Stimulated activated naive CD4-positive, alpha-beta T cell treated with Interleukin-2 at 50 U/mL for 16 hours (primary cell): ENCODE results near the gene AP3D1.

Experiments
- DNase-seq: peaks from one replicate; lab custom pipeline; 2025; lab: John Stamatoyannopoulos, UW

Gene AP3D1

DNA sequence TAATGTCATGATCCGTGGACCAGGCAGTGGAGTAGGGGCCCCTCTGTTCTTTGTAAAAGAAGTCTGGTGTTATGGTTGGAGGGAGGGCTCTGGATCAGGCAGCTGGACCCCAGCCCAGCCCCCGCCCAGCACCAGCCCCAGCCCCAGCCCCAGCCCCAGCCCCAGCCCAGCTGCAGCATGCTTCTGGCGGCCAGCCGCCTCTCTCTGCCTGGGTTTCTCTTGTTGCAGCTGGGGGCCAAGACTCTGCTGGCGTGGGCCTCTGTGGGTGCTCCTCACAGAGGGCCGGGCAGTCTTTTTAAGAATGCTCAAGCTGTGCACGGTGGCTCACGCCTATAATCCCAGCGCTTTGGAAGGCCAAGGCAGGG, 30.2 kb upstream of the AP3D1 start:
- no peak for DNase-seq

DNA sequence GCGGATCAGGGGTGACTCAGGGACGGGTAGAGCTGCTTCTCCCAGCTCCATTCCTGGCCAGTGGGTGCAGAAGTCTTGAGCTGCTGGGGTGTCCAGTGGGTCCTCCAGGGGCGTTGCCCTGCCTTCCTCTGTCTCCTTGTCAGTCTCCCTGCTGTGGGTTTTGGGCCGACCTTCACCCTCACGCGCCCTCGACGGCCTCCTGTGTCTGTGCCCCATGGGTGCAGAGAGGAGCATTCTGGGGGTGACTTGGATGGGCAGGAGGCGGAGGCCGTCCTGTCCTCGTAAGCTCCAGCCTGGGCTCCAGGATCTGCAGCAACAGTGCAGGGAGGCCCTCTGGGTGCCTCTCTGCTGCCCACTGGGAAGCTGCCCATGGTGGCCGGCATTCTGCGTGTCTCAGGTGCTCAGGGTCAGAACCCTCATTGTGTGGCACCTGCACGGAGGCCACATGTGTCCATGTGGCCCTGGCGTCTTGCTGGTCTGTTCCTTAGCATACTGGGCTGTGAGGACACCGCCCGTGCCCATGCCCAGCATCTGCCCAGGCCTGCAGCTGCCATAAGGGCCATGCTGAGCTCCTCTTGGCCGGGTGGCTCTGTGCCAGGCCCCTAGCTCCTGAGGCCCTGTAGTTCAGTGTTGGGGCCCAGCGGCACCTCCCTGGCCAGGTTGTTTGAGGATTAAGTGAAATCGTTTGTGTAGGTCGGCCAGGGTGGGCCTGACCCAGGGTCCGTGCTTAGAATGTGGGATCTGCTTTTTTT, 29.7 kb upstream of the AP3D1 start:
- DNase-seq: no peak

DNA sequence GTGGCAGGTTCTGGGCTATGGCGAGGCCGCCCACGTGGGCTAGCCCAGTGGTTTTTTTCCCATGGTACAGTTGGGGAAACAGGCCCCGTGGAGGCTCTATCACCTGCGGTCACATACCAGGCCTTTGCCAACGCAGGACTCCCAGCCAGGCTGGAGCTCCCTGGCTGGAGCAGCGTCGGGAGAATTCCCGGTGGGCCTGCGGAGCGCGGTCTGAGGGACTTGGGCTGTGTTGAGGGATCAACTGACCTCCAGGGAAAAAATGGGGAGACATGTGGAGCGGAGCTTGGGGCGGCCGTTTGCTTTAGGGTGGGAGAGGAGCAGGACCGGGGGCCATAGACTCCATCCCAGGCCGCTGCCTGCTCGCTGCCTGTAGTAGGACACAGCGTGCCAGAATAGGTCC, 28.7 kb upstream of the AP3D1 start:
- no peak for DNase-seq

DNA sequence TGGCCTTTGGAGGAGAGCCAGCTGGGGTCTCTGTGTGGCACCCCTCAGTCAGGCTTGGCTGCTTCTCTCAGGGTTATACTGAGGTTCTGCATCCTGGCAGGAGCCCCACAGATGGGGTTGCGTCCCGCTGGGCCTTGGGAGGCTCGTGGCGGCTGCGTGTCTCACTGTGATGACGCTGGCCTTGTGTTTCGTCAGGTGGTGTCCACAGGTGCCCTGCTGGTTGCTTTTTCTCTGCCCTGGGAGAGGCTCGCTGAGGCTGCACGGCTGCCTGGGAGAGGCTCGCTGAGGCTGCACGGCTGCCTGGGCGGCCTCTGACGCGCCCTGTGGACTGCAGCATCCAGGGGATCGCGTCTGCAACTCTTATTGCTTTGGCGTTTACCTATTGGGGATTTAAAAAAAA, 27.7 kb upstream of the AP3D1 start:
- DNase-seq: no peak

DNA sequence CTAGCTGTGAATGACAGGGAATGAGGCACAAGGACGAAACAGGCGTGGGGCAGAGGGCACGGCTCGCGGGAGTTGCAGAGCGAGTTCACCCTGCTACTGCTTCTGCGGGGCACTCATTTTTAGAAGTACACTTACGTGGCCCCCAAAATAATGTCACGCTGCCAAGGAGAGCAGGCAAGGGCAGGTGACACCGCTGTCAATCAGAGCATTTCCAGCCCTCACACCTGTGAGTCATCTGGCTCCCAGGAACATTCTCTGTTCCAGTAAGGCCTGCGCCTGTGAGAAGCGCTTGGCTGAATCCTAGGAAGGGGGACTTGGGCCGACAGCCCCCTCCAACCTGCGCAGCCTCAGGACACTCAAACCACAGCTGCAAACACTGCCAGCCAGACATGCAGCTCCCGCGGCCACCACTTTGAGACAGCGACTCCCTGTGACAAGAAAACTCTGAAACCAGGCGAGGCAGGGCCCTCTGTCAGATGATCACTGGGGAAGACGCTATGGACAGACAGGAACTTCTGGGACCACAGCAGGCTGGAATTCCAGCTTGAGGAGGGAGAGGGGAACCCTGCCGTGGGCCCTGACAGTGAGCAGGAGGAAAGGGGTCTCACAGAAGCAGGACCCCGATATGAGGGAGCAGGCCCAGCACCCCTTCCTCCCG, 25.1 kb upstream of the AP3D1 start:
- no peak for DNase-seq

DNA sequence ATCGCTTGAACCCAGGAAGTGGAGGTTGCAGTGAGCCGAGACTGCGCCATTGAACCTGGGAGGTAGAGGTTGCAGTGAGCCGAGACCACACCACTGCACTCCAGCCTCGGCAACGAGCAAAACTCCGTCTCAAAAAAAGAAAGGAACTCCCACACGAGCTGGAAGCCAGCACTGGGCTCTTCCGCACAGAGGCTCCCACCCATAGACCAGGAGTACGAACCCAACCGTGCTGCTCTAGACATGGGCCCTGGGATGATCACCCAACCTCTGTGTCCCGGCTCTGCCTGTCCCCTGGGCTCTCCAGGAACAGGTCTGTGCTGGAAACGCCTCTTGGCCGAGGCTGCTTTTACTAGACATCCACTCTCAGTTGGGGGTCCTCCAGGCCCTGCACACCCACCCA, 24.4 kb upstream of the AP3D1 start:
- no peak for DNase-seq

DNA sequence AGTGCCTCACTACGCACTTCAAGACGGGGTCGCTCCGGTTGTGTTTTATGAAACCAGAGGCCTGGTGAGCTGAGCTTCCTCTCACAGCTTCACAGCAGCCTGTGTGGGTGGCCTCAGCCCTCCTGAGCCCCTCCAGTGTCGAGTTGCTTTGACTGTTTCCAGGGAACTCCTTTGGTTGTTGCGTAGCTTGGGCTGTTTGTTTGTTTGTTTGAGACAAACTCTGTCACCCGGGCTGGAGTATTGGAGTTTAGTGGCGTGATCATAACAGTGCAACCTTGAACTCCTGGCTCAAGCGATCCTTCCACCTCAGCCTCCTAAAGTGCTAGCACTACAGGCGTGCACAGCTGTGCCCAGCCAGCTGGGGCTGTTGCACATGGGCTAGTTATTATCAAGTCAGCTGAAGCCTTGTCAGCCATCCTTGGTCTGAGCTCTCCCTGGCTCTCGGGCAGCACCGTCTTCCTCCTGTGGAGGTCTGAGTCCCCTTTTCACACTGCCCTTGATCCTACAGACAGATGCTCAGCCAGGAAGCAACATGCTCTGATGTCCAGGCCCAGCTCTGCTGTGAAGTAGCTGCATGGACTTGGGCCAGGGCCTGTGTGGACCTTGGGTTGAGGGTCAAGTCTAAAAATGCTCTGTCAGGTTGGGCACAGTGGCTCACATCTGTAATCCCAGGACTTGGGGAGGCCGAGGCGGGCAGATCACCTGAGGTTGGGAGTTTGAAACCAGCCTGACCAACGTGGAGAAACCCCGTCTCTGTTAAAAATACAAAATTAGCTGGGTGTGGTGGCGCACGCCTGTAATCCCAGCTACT, 22.6 kb upstream of the AP3D1 start:
- DNase-seq: no peak

DNA sequence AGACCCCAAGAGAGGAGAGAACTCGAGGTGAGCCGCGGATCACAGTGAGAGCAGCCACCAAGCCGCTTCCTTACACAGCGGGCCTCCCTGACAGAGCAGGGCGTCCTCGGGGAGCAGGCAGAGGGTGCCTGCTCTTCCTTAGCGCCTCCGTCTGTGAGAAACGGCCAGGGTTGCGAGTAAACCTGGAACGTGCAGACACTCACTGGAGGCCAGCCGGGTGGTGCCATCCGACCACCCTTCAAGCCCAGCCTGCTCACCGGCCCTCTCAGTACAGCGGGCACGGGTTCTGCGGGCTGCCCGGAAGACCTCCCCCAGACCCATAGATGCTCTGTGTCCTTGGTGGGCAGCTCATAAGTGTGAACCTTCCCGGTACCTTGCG, 22.0 kb upstream of the AP3D1 start:
- DNase-seq: no peak

DNA sequence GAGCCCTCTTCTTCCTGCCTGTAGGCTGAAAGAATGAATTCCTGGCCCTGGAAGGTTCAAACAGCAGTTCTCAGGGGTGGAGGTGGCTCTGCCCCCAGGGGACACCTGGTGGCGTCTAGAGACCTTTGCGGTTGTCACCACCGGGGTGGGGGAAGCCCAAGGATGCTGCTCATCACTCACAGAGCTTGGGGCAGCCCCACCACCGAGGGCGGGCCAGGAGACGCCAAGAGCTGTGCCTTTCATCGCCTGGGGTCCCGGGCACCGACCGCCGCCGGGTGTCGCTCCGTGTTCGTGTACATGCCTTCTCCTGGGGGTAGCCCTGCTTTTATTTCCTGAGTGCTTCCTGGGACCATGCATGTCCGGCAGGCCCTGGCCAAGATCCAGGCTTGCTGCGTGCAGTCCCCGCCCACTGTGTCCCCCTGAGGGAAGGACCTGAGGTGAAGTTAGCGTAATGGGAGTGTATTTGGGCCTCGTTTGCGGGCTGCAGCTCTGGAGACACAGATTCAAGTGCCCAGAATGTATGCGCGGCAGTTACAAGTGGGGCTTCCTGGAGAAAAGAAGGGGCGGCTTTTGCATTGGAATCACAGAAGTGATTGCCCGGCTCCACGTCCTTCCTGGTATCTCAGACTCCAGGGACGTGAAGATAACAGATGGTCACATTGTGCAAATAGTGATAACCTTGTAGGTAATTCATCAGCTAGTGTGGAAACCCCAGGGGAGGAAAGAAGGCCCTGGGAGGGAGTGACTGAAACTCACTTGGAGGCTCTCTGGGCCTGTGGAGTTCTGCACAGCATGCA, 20.2 kb upstream of the AP3D1 start:
- peak; percentile 88 for DNase-seq

DNA sequence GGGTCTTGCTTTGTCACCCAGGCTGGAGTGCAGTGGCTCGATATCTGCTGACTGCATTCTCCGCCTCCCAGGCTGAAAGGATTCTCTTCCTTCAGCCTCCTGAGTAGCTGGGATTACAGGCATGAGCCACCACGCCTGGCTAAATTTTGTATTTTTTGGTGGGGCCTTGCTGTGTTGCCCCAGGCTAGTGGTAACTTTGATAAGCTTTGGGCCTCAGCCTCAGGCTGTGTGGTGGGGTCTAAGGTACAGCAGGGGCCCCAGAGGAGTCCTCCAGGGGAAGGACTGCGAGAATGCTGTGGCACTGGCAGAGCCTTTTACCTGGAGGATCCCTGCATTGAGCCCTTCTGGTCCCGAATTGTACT, 19.6 kb upstream of the AP3D1 start:
- no peak for DNase-seq

DNA sequence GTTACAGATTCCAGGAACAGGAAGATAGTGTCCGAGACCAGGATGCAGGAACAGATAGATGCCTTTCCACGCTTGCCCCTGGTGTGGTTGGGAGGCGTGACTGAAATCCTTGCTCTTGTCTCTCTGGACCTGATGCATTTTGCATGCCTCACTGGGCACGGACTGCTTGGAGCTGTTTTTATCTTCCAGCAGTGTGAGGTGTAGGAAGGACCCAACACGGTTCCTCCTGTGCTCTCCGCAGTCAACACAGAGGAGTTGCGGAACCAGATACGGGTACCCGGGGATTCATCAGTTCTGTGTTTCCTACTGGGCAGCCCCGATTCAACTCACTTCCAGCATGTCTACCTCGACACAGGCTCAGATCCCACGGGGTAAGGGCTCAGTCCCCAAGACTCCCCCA, 18.9 kb upstream of the AP3D1 start:
- no peak for DNase-seq

DNA sequence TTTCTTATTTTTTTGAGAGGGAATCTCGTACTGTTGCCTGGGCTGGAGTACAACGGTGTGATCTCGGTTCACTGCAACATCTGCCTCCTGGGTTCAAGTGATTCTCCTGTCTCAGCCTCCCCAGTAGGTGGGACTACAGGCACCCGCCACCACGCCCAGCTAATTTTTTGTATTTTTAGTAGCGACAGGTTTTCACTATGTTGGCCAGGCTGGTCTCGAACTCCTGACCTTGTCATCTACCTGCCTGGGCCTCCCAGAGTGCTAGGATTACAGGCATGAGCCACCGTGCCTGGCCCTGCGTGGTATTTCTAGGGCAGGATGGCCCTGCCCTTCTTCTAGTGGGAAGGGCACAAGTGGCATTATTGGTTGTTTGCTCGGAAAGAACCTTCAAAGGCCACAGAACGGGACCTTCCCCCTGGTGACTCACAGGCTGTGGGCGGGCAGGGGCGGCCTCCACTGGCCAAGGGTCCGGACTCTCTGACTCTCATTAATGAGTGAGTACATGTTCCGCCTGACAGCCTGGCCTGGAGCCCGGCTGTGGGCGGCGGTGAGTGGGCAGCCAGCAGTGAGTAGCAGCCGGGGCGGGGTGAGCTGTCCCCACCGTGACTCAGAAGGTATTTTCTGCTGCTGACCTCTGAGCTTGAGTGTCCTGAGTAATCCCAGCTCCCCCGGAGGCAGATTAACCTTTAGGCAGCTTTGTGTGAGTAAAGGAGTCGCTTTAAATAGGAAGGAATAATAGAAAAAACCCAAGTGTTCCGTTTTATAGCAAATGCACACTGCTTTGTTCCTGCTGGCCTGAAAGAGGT, 17.5 kb upstream of the AP3D1 start:
- peak; percentile 83 for DNase-seq

DNA sequence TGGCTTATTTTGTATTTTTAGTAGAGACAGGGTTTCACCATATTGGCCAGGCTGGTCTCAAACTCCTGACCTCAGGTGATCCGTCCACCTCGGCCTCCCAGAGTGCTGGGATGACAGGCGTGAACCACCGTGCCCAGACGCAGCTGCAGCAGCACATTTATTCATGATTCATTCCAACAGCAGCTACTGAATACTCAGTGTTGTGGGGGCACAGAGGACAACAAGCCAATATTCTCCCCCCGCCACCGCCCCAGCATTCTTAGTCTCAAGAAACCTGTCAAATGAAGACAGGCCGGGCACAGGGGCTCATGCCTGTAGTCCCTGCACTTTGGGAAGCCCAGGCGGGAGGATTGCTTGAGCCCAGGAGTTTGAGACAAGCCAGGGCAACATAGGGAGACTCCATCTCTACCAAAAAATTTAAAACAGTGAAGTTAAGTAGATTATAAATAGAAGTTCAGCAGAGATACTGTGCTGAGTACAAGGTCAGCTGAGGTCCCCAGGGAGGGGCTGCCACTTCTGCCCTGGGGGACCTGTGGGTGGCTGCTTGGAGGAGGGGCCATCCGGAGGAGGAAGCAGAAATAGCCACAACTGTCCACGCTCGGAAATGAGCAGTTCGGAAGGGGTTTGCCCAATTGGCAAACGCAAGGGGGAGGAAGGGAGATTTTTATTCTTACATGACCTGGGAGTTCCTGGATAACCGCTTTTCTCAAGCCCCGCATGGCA, 16.7 kb upstream of the AP3D1 start:
- no peak for DNase-seq

DNA sequence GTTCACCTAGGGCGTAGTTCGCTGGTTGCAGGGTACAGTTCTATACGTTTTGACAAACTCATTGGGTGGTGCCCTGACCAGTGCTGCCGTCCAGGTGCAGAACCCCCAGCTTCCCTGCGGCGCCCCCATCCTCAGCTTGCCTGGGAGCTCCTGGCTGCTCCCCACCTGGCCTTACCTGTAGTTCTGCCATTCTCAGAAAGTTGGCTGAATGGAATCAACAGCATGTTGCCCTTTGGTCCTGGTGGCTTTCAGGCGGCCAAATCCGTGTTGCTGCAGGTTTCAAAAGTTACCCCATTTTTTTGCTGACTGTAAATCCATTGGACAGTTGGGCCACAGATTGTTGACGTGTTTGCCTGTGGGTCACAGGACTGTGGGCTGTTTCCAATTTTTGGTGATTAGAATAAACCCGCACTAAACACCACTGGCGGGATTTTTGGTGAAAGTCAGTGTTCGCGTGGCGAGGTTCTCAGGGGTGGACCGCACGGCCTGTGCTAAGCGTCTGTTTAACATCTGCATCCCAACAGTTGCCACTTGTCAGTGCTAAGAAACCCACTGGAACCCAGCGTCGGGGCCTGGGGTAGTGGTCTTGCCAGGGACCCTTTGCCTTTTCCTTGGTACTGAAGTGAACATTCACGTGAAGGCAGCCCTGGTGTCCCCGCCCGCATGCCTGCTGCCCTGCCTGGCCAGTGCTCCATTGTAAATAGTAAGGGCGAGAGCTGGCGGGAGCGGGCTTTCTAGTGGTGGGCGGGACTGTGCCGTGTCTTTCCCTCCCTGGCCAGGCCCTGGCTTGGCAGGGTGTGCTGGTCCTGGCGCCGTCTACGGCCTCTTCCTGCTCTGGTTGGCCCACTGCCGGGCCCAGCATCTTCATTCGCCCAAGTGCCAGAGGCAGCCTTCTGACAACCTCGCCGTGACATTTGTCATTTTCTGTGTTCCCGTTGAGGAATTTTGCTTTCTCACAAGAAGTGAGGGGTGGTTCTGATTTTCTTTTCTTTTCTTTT, 15.7 kb upstream of the AP3D1 start:
- DNase-seq: no peak

DNA sequence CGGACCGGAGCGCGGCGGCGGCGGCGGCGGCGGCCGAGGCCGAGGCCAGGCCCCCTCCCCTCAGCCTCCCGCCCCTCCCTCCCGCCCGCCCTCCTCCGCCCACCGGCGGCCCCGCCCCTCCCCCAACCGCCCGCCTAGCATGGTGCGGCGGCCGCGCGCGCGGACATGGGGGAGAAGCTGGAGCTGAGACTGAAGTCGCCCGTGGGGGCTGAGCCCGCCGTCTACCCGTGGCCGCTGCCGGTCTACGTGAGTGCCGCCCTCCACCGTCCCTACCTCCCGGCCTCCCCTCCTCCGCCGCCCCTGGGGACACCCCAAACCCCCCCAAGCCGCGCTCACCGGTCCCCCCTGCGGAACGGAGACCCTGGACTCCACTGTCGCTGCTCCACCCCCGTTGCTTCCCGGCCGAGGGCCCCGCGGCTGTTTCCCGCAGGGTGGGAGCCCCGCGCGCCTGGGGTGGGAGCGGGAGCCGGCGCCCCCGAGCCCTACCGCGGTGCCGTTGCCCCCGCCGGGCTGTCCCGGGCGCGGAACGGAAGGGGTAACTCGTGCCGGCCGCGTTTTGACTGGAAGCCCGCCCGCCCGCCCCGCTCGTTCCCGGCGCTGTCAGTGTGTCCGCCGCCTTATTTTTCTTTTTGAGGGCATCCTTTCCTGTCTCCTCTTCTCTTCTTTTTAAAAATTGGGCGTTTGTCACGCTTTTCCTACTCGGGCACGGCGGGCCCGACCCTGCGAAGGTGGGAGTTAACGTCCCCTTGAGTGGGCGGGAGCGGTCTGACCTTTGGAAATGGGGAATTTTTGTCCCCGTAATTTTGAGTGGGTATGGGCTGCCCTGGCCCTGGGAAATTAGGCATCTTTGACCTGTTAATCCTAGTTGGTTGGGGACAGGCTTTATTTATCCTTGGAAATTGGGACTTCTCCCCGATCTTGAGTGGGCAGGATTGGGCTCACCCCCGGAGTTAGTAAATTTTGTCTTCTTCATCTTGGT, 12.9 kb upstream of the AP3D1 start:
- DNase-seq: no peak

DNA sequence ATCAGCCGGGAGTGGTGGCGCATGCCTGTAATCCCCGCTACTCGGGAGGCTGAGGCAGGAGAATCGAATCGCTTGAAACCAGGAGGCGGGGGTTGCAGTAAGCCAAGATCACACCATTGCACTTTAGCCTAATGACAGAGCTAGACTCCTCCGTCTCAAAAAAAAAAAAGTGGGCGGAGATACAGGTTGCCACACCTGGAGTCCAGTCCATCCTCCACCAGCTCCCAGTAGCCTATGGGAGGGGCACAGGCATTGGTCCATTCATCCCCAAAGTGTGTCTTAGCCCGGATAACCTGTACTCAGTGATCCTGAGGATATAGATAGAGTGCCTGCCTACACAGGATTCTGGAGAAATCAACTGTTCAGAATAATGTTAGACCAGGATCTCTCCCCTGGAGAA, 9.0 kb upstream of the AP3D1 start:
- no peak for DNase-seq

DNA sequence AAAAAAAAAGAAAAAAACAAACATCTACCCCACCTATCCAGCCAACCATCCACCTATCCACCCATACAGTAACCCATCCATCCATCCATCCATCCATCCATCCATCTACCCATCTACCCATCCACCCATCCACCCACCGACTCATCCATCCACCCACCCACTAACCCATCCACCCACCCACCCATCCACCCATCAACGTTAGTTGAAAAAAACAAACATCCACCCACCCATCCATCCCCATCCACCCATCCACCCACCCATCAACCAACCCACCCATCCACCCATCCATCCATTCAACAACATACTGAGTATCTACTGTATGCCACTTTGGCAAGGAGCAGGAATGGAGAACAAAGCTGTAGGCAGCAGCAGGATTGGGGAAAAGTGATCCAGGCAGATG, 6.1 kb upstream of the AP3D1 start:
- no peak for DNase-seq

DNA sequence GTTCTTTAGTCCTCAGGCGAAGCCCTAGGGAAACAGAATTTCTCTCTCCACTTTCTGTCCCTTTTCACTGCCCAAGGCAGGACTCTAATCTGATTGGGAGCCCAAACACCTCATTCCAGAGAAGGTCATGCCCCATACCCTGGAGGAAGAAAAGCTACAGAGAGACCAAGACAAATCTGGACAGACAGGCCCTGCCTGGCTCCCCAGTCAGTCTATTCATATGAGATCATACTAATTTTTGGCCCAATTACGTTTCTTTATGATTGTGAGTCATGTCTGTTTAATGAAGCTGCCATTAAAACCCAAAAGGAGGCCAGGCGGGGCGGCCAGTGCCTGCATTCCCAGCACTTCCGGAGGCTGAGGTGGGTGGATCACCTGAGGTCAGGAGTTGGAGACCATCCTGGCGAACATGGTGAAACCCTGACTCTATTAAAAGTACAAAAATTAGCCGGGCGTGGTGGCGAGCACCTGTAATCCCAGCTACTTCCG, 3.3 kb upstream of the AP3D1 start:
- no peak for DNase-seq
